Dedifferentiated amniotic fluid mesenchymal stem cell (primary cell): ENCODE results near the gene CNR2.
"Not testable (repeated sequence)": the region's sequence is repeated elsewhere in the genome, so short reads cannot be mapped to it uniquely, and the experiment has no call there.

Source experiments
- DNase-seq: peaks from one replicate; pipeline ENCODE4 v3.0.0-alpha.2; 2016; ENCODE audit errors: extremely low spot score

Gene CNR2

DNA sequence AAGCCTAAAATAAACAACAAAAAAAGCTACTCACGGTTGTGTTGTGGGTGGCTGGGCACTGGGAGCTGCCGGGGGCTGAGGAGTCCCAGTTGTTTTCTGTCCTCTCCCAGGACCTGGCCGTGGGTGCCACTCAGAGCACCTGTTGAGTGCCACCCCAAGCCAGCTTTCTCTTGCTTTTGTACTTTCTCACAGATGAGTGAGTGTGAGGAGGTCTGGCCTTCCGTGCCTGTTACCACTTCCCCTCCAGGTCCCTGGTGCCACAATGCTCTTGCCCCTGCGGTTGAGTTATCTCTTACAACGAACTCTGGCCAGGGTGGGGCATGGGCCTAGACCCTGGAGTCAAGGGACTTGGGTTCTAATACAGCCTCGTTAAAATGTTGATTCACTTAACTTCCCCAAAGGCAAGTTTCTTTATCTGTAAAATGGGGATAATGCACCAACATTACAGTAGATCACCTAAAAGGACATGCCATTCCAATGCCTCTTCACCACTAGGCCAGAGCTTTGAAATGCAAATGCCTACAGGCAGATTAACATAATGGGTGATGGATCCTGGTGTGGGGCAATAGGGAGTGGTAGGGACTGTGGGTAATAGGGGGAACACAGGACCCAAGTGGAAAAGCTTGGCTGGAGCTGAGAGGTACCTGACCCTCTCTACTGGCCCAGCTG, at the start of gene CNR2:
CNR2 (minus strand) TSS at position 151 of the 669 bp plus-strand sequence. CDS start 37,745 bp downstream, outside the sequence.
- DNase-seq = no peak

GRCh38 chr1:23960291-23961020, 47.3 kb upstream of the CNR2 start:
- DNase-seq = peak; percentile 38

DNA sequence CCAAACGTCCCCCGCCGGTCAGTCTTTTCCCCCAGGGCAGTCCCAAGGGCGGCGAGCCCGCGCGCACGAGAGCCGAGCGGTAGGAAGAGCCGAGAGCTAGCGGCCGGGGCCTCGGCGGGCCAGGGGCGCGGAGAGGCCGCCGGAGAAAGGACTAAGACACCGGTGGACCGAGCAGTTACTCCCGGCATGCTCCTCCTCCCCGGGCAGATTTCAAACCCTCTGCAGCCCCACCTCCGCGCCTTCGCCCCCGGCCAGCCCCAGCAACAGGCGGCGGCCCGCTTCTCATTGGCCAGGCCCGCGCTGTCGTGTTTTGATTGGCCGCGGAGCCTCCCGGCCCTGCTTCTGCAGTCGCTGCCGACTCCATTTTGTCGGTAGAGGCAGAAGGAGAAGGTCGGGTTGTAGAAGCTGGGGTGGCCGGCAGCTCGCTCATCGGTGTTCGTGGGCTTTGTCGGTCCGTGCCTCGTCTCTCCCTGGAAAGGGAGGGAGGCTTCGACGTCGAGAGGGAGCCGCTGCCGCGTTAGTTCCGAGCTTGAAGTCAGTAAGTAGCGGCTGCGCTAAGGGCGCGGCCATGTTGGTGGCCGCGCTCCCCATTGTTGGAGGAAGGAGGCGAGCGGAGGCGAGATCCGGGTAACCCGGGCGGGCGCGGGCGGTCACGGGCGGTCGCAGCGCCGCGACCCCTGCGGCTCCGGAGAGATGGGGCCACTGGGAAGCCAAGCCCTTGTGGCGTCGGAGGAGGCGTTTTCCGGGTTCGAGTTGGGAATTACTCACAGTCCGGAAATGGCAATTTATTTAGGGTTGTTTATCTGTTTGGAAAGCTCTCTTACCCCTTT, 46.5 kb upstream of the CNR2 start, which contains the start of gene PNRC2:
PNRC2 (plus strand) TSS at position 368 of the 830 bp plus-strand sequence. CDS start 1,630 bp downstream, outside the sequence.
- DNase-seq = peak; percentile 92

GRCh38 chr1:23958810-23959460, 45.8 kb upstream of the CNR2 start:
- peak; percentile 76 for DNase-seq

GRCh38 chr1:23958040-23958809, 45.1 kb upstream of the CNR2 start:
- not testable (repeated sequence) for DNase-seq

- no peak for DNase-seq
Observed at GRCh38 chr1:23957096-23957495, 43.9 kb upstream of the CNR2 start.

GRCh38 chr1:23953020-23953419, 39.9 kb upstream of the CNR2 start:
- no peak for DNase-seq

- no peak for DNase-seq
Observed at GRCh38 chr1:23947366-23947765, 34.2 kb upstream of the CNR2 start.

- no peak for DNase-seq
Observed at GRCh38 chr1:23936481-23937176, 23.5 kb upstream of the CNR2 start.

GRCh38 chr1:23931491-23931880, 18.3 kb upstream of the CNR2 start:
- DNase-seq = no peak

DNA sequence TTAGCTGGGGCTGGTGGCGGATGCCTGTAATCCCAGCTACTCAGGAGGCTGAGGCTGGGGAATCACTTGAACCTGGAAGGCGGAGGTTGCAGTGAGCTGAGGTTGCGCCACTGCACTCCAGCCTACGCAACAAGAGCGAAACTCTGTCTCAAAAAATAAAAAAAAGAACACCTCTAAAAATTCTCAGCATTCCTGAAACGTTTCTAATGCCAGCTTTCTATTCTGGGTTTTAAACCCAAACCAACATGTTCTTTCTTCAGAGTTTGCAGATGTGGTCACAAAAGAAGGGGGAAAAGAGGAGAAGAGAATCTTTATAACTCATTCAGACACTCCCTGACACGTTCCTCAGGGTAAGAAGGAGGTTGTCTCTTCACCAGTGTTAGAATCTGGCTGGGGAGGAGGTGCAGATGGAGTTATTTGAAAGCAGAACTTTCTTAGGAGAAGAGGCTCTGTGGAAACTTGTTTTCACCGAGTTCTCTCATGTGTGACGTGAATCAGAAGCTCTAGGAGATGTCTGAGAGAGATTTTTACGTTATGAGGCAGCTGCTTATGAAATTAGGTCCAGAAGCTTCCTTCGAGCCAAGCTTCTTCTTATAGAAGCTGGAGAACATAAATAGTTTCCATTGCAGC, 17.8 kb upstream of the CNR2 start:
- DNase-seq = peak; percentile 83

DNA sequence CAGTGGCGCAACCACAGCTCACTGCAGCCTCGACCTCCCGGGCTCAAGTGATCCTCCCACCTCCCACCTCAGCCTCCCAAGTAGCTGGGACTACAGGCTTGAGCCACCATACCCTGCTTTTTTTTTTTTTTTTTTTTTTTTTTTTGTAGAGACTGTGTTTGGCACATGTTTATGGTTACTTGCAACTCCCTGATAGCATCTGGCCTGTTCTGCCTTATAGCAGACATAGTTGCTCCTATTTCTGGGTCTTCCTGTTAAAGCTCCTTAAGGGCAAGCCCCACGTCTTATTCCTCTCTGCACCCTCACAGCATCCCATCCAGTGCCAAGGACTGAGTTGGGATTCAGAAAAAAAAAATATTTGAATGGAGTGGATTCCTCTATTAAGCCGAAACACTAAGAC, 17.1 kb upstream of the CNR2 start:
- no peak for DNase-seq

DNA sequence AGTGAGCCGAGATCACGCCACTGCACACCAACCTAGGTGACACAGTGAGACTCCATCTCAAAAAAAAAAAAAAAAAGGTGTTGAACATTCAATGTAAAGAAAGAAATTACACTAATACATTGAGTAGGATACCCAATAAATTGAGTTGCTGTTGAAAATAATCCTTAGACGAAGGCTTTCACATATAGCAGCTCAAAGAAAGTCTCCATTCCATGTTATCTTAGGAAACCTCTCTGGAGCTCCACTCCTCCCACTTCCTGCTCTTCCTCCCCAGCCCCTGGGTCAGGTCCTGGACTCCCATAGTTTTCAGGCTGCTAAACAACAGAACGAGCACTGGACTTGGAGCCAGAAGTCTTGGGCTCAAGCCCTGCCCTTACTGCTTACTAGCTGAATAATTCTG, 15.6 kb upstream of the CNR2 start:
- no peak for DNase-seq

GRCh38 chr1:23927097-23927496, 13.9 kb upstream of the CNR2 start:
- no peak for DNase-seq

- DNase-seq = no peak
Observed at GRCh38 chr1:23925279-23925678, 12.1 kb upstream of the CNR2 start.

DNA sequence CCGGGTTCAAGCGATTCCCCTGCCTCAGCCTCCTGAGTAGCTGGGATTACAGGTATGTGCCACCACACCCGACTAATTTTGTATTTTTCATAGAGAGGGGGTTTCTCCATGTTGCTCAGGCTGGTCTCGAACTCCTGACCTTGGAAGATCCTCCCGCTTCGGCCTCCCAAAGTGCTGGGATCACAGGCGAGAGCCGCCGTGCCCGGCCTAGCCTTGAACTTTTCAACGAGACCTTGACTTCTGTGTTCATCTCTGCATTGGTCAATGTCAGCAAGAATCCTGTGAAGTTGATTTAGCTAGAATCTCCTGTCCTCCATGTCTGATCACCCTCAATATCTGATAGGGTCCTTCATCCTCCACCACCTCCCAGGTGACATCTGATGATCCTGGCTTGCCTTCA, 11.4 kb upstream of the CNR2 start:
- DNase-seq = no peak

- no peak for DNase-seq
Observed at GRCh38 chr1:23923592-23924499, 10.7 kb upstream of the CNR2 start.

GRCh38 chr1:23922321-23922943, 9.3 kb upstream of the CNR2 start:
- no peak for DNase-seq
